Activated CD8-positive, alpha-beta memory T cell treated with anti-CD3 and anti-CD28 coated beads, Interleukin-2, amount 10 ng/mL, durations not matched to agents 7 days and 5 days (primary cell): Measurements from ENCODE around the gene SYCP1. TPM values are rescaled to one million over a fixed set of nuclear protein-coding genes. Genes with fewer than 3 reads are reported as not detected.
"Not testable (repeated sequence)": the region's sequence is repeated elsewhere in the genome, so short reads cannot be mapped to it uniquely, and the experiment has no call there.

Experiments
- ATAC-seq: fragments of 150-1000 bp; cut with Tn5 transposase; one replicate; pipeline ENCODE4 v1.10.0; 2021; ENCODE audit warnings: moderate library complexity
- CTCF ChIA-PET: fragments of 350-600 bp; sonication (Branson Sonifier 250); formaldehyde crosslinking; loops from one replicate; lab custom pipeline; 2021; ENCODE audit warnings: antibody characterized with exemption; lab: Charles Lee
- DNase-seq: peaks from one replicate; pipeline ENCODE4 v3.0.0-alpha.2; 2020
- H3K27ac Mint-ChIP-seq: one replicate; pipeline ENCODE4 v1.8.0; 2021; ENCODE audit warnings: mild to moderate bottlenecking, mixed read lengths
- H3K27me3 Mint-ChIP-seq: one replicate; pipeline ENCODE4 v1.8.0; 2021; ENCODE audit warnings: mixed read lengths
- H3K36me3 Mint-ChIP-seq: one replicate; pipeline ENCODE4 v1.8.0; 2021; ENCODE audit warnings: mild to moderate bottlenecking, mixed read lengths
- H3K4me1 Mint-ChIP-seq: one replicate; pipeline ENCODE4 v1.8.0; 2021; ENCODE audit warnings: mixed read lengths
- H3K4me3 Mint-ChIP-seq: one replicate; pipeline ENCODE4 v1.8.0; 2021; ENCODE audit warnings: mild to moderate bottlenecking, moderate library complexity, mixed read lengths
- H3K9me3 Mint-ChIP-seq: one replicate; pipeline ENCODE4 v1.8.0; 2022; ENCODE audit warnings: low read depth, mixed read lengths
- total RNA-seq, 2 experiments: library from RNA; stranded (reverse); gene quantifications; one replicate each; pipeline ENCODE4 v1.2.3, GENCODE V29; 2021

Gene SYCP1
- total RNA-seq, 2 experiments from 2014 or later, result not detected

DNA sequence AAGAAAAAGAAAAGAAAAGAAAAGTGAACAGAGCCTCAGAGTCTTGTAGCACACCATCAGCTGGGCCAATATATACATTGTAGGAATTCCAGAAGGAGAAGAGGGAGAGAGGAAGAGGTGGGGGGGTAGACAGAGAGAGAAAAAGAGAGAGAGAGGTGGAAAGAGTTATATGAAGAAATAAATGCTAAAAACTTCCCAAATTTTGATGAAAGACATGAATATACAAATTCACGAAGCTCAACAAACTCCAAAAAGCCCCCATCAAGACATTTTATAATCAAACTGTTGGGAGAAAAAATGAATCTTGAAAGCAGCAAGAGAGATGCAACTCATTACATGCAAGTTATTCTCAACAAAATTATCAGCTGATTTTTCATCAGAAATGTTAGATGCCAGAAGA is 133.4 kb downstream of the SYCP1 start:
- ATAC-seq, result no peak
- CTCF ChIA-PET, result interaction anchor here (1.1 kb wide), 1 partner anchor 125 kb away, joined by 3 read pairs; no protein-coding TSS in a partner anchor

DNA sequence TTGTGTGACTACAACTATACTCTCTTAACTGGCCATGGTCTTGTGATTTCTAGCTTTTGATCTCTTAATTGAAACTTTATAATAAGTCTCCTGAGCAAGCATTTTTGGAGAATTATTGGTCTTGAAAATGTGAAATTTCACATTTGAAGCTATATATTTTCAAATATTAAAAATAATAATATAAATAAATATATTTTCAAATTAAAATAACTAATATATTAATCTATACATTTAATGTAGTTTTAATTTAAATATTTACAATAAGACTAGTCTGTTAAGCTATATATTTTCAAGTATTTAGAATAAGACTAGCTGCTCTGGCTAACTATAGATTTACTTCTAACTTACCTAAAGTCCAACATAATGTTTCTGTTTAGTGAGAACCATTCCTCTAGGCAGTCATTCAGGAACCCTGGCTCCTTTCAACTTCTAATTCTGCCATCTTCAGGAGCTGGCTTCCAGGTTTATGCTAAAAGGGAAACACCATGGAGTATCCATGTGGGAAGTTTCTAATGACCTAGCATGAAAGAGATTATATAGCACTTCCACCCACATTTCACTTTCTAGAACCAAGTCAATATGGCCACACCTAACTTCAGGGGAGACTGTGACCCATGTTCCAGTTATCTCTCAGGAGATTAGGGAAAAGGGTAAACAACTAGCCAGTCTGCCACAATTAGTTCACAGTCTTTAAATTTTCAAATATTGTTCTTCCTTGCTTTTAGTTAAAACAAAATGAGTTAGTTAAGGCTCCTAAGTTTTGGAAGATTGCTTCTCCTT is 143.0 kb downstream of the SYCP1 start:
- H3K4me3 Mint-ChIP-seq, result no peak overlapping the region
- no peak overlapping the region for H3K27ac Mint-ChIP-seq
- H3K9me3 Mint-ChIP-seq, result no peaks in the 10 kb centered on the region
- DNase-seq (no peak), ATAC-seq (no peak)
- H3K27me3 Mint-ChIP-seq, result peaks cover 18% of the 10 kb centered on the region
- no peaks in the 10 kb centered on the region for H3K36me3 Mint-ChIP-seq
- CTCF ChIA-PET, result no interaction called here
- no peaks in the 10 kb centered on the region for H3K4me1 Mint-ChIP-seq

More for the DNA sequence above, 133.4 kb downstream of the SYCP1 start:
- no peak for DNase-seq
- Mint-ChIP-seq H3K36me3 (no peaks in the 10 kb centered on the region), H3K4me1 (no peaks in the 10 kb centered on the region), H3K4me3 (no peak overlapping the region), H3K27ac (no peak overlapping the region), H3K27me3 (peaks cover 10% of the 10 kb centered on the region), H3K9me3 (peaks cover 7% of the 10 kb centered on the region)

DNA sequence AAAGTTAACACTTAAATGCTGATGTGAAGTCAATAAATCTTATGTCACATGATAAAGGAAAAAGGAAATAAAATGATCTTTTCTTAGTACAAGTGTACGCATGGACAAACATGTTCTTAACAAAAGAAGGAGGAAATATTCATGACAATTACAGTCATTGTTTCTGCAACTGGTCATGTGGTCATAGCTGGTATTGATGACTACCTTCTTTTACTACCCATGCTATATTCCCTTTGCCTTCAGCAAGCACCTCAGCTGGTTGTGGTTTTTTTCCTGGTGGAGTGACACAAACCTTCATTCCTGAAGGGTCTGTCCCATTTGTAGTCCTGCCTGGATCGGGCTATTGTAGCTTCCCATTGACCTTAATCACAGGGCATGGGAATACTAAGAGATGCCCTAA is 151.5 kb downstream of the SYCP1 start:
- DNase-seq (no peak), ATAC-seq (no peak)
- H3K27me3 Mint-ChIP-seq, result peaks cover 4% of the 10 kb centered on the region
- H3K9me3 Mint-ChIP-seq, result no peaks in the 10 kb centered on the region
- no peak overlapping the region for H3K27ac Mint-ChIP-seq
- H3K36me3 Mint-ChIP-seq, result no peaks in the 10 kb centered on the region
- no peak overlapping the region for H3K4me3 Mint-ChIP-seq
- H3K4me1 Mint-ChIP-seq, result no peaks in the 10 kb centered on the region
- CTCF ChIA-PET, result no interaction called here

DNA sequence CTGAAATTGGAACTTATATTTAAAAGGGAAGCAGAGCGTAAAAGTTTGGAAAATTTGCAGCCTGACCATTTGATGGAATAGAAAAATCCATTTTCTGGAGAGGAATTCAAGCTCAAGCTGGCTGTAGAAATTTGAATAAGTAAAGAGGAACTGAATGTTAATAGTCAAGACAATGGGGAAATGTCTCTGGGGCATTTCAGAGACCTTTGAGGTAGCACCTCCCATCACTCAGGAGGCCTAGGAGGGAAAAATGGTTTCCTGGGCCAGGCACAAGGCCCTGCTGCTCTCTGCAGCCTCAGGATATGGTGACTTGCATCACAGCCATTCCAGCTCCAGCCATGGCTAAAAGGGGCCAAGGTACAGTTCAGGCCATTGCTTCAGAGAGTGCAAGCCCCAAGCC is 157.3 kb downstream of the SYCP1 start:
- Mint-ChIP-seq H3K27ac (no peak overlapping the region), H3K27me3 (no peaks in the 10 kb centered on the region), H3K9me3 (no peaks in the 10 kb centered on the region), H3K36me3 (no peaks in the 10 kb centered on the region), H3K4me3 (no peak overlapping the region), H3K4me1 (no peaks in the 10 kb centered on the region)
- ATAC-seq (no peak), DNase-seq (no peak)
- CTCF ChIA-PET, result interaction anchor here (1.4 kb wide), 1 partner anchor 45 kb away, joined by 3 read pairs; no protein-coding TSS in a partner anchor

DNA sequence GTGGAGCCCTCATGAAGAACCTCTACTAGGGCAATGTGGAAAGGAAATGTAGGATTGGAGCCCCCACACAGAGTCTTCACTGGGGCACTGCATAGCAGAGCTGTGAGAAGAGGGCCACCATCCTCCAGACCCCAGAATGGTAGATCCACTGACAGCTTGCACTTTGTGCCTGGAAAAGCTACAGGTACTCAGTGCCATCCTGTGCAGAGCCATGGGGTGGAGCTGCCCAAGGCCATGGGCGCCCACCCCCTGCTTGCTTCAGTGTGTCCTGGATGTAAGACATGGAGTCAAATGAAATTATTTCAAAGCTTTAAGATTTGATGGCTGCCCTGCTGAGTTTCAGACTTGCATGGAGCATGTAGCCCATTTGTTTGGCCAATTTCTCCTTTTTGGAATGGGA is 157.8 kb downstream of the SYCP1 start:
- Mint-ChIP-seq H3K27me3 (no peaks in the 10 kb centered on the region), H3K36me3 (no peaks in the 10 kb centered on the region), H3K4me3 (no peak overlapping the region), H3K9me3 (no peaks in the 10 kb centered on the region), H3K27ac (no peak overlapping the region), H3K4me1 (no peaks in the 10 kb centered on the region)
- no peak for ATAC-seq
- DNase-seq, result no peak
- CTCF ChIA-PET, result no interaction called here

DNA sequence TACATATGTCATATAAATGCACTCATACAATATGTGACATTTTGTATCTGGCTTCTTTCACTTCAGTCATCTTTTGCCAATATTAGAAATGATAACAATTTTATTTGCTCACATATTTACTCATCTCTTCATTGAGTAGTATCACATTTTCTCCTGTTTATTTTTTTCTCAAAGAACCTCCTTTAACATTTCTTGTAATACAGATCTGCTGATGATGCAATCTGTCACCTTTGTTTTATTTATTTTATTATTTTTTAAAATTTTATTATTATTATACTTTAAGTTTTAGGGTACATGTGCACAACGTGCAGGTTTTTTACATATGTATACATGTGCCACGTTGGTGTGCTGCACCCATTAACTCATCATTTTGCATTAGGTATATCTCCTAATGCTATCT is 159.1 kb downstream of the SYCP1 start:
- no peak overlapping the region for H3K4me3 Mint-ChIP-seq
- H3K27me3 Mint-ChIP-seq, result no peaks in the 10 kb centered on the region
- H3K4me1 Mint-ChIP-seq, result no peaks in the 10 kb centered on the region
- ATAC-seq (no peak), DNase-seq (no peak)
- no peaks in the 10 kb centered on the region for H3K36me3 Mint-ChIP-seq
- no peak overlapping the region for H3K27ac Mint-ChIP-seq
- no peaks in the 10 kb centered on the region for H3K9me3 Mint-ChIP-seq
- CTCF ChIA-PET, result no interaction called here

DNA sequence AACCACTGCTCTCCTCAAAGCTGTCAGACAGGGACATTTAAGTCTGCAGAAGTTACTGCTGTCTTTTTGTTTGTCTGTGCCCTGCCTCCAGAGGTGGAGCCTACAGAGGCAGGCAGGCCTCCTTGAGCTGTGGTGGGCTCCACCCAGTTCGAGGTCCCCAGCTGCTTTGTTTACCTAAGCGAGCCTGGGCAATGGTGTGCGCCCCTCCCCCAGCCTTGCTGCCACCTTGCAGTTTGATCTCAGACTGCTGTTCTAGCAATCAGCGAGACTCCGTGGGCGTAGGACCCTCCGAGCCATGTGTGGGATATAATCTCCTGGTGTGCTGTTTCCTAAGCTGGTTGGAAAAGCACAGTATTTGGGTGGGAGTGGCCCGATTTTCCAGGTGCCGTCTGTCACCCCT is 164.9 kb downstream of the SYCP1 start:
- H3K4me3 Mint-ChIP-seq, DNase-seq, H3K9me3 Mint-ChIP-seq, H3K36me3 Mint-ChIP-seq, H3K27ac Mint-ChIP-seq, ATAC-seq, CTCF ChIA-PET, H3K4me1 Mint-ChIP-seq: not testable (repeated sequence)
- peaks cover 28% of the 10 kb centered on the region for H3K27me3 Mint-ChIP-seq

DNA sequence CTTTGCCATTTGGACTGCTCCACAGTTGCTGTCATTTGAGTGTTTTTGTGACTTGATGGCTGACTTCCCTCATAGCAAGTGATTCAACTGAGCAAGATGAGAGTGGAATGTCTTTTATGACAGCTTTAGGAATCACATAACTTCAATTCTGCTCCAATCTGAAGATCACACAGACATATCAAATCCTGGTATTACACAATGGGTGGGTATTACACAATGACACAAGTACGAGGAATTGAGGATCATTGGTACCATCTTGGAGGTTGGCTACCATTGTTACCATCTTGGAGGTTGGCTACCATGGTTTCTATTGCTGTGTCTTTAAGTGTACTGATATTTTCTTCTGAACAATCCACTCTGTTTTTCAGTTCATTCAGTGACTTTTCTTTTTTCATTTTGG is 166.5 kb downstream of the SYCP1 start:
- no peak for ATAC-seq
- H3K4me1 Mint-ChIP-seq, result no peaks in the 10 kb centered on the region
- H3K27ac Mint-ChIP-seq, result no peak overlapping the region
- no peak for DNase-seq
- H3K27me3 Mint-ChIP-seq, result peaks cover 28% of the 10 kb centered on the region
- no peaks in the 10 kb centered on the region for H3K9me3 Mint-ChIP-seq
- no peaks in the 10 kb centered on the region for H3K36me3 Mint-ChIP-seq
- CTCF ChIA-PET, result no interaction called here
- no peak overlapping the region for H3K4me3 Mint-ChIP-seq

DNA sequence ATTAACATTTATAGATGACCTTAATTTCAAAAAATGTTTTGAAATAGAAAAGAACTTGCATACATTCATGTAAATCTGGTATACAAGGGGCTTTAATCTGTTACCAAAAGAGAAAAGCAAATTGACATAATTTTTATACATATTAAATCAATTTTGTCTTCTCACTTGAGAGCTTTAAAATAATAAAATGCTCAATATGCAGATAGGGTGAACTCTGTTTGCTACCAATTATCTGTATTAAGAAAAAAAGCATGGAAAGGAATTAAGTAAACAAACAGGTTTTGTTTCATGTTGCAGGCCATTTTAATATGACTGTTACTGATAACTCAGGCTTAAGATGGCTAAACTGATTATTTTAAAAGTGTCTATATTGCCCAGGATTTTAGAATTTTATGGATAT is 168.9 kb downstream of the SYCP1 start:
- ATAC-seq, result no peak
- no peaks in the 10 kb centered on the region for H3K4me1 Mint-ChIP-seq
- CTCF ChIA-PET, result no interaction called here
- peaks cover 31% of the 10 kb centered on the region for H3K27me3 Mint-ChIP-seq
- H3K4me3 Mint-ChIP-seq, result no peak overlapping the region
- no peak overlapping the region for H3K27ac Mint-ChIP-seq
- no peak for DNase-seq
- H3K9me3 Mint-ChIP-seq, result no peaks in the 10 kb centered on the region
- no peaks in the 10 kb centered on the region for H3K36me3 Mint-ChIP-seq

DNA sequence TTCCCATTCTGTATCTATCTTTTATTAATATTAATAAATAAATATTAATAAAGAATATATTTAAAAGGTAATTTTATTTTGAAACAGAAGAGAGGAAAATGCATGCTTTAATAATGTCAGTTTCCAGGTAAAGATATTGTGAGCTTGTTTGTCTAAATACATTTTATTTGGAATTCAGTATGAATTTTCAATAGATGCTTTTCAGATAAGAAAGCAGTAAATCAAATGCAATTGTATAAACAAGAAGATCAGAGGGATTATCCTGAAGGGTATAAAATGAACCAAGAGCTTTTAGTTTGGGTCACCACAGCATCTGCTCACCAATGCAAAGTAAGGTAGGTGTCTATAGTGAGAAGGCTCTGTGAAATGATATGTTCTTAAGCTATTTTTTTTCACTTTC is 174.9 kb downstream of the SYCP1 start, which contains the start of gene TSHB:
Gene TSHB, plus strand, starts transcription at position 301 of the 400 bp plus-strand sequence. CDS start 3,537 bp downstream, outside the sequence.
- no peak within 1 kb of the TSS for H3K27ac Mint-ChIP-seq
- H3K4me3 Mint-ChIP-seq, result no peak within 1 kb of the TSS
- CTCF ChIA-PET, result interaction anchor here (1.4 to 1.5 kb wide), 2 partner anchors 23 to 83 kb away, joined by 4 to 5 read pairs; no protein-coding TSS in a partner anchor
- DNase-seq (no peak), ATAC-seq (no peak)
- H3K9me3 Mint-ChIP-seq, result no peaks in the 10 kb centered on the region
- H3K36me3 Mint-ChIP-seq, result no peaks in the 10 kb centered on the region
- H3K4me1 Mint-ChIP-seq, result no peaks in the 10 kb centered on the region
- H3K27me3 Mint-ChIP-seq, result peaks cover 24% of the 10 kb centered on the region

DNA sequence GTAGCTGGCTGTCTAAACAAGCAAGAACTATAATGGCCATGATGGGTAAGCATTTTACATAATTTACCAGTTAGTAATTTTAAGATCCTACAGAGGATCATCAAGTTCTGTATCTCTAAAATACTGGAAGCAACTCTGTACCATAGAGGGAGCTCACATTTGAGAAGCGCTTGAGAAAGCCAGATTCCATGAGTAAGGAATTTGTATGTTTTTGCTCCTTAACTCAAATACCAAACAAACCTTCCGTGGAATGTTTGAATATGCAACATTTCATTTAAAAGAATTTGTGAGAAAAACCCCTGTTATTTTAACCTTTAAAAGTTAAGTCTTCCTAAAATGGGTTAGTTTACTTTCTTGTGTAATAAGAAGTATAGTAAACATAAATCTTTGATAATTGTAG is 176.9 kb downstream of the SYCP1 start:
- Mint-ChIP-seq H3K27me3 (peaks cover 24% of the 10 kb centered on the region), H3K4me1 (no peaks in the 10 kb centered on the region), H3K4me3 (no peak overlapping the region), H3K9me3 (no peaks in the 10 kb centered on the region), H3K27ac (no peak overlapping the region), H3K36me3 (no peaks in the 10 kb centered on the region)
- ATAC-seq, result no peak
- CTCF ChIA-PET, result interaction anchor here (1.0 kb wide), 1 partner anchor 107 kb away, joined by 3 read pairs; no protein-coding TSS in a partner anchor
- DNase-seq, result no peak

DNA sequence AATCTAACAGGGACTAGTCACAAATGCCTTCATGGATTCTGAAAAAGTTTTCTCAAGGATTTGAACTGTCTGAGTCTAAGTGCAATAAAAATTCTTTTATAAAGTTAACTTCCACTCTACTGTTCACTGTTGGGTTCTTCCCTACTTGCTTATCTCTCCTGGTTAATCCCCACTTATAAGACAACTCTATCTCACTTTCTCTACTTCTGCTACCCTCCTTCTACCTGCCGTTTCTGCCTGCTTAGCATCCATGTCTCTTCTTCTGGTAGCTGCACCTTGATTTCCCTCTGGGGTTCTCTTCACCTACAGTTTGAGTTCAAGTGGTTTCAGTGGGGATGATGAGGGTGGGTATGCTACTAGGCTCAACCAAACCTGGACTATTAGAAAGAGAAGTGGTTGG is 181.0 kb downstream of the SYCP1 start:
- peaks cover 8% of the 10 kb centered on the region for H3K27me3 Mint-ChIP-seq
- DNase-seq (no peak), ATAC-seq (no peak)
- no peaks in the 10 kb centered on the region for H3K4me1 Mint-ChIP-seq
- no peaks in the 10 kb centered on the region for H3K9me3 Mint-ChIP-seq
- H3K27ac Mint-ChIP-seq, result no peak overlapping the region
- H3K36me3 Mint-ChIP-seq, result no peaks in the 10 kb centered on the region
- H3K4me3 Mint-ChIP-seq, result no peak overlapping the region
- CTCF ChIA-PET, result no interaction called here

DNA sequence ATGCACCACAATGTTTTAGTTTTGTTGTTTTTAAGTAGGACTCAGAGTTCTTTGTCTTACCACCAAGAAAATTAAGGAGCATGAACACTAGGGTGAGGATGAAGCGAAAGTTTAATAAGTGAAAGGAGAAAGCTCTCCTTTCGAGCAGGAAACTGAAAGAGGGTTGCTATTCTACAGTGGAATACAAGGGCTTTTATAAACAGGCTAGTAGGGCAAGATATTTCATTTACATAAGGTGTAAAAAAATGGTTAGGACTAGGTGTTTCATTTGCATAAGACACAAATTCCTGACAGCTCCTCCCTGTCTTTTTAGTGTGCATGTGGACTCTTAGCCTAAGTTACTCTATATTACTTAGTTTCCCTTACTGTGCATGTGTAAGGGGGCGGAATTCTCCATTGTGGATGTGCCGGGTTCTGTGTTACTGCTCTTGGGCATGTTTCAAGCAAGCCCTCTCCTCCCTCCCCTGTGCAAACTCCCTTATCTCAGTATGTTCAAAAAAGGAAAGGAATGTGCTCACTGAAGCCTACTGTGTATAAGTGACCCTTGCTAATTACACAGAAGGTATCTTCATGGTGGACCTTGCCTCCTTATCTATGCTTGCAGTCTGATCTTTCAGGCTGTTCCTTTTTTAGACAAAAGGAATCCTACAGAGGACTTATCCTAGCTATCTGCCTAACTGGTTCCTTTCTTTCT is 182.3 kb downstream of the SYCP1 start:
- CTCF ChIA-PET, result no interaction called here

DNA sequence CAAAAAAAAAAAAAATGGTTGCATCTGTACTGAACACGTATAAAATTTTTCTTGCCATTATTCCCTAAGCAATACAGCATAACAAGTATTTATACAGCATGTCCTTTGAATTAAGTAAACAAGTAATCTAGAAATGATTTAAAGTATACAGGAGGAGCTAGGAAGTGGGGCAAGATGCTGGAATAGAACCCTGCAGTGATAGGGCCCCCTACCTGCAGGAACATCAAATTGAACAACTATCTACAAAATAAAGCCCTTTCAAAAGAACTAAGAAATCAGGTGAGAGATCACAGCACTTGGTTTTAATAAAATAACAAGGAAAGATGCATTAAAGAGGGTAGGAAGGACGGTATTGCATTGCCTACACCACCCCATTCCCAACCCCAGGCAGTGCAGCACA is 185.8 kb downstream of the SYCP1 start:
- no peak overlapping the region for H3K27ac Mint-ChIP-seq
- no peak for DNase-seq
- no peak for ATAC-seq
- CTCF ChIA-PET, result interaction anchor here (3.3 kb wide), 1 partner anchor 12 kb away, joined by 13 read pairs; no protein-coding TSS in a partner anchor
- no peak overlapping the region for H3K4me3 Mint-ChIP-seq
- no peaks in the 10 kb centered on the region for H3K4me1 Mint-ChIP-seq
- H3K36me3 Mint-ChIP-seq, result peaks cover 4% of the 10 kb centered on the region
- H3K27me3 Mint-ChIP-seq, result no peaks in the 10 kb centered on the region
- H3K9me3 Mint-ChIP-seq, result peaks cover 3% of the 10 kb centered on the region

More for the DNA sequence above, 182.3 kb downstream of the SYCP1 start:
- no peak overlapping the region for H3K27ac Mint-ChIP-seq
- no peaks in the 10 kb centered on the region for H3K9me3 Mint-ChIP-seq
- no peak for DNase-seq
- peaks cover 4% of the 10 kb centered on the region for H3K27me3 Mint-ChIP-seq
- H3K4me1 Mint-ChIP-seq, result no peaks in the 10 kb centered on the region
- H3K36me3 Mint-ChIP-seq, result no peaks in the 10 kb centered on the region
- ATAC-seq, result no peak
- H3K4me3 Mint-ChIP-seq, result no peak overlapping the region
